GM12874 (cell line): ENCODE data around the gene BACH2.

Source experiments
- TF ChIP-seq, protein P1 (sequence below): IDR thresholded peaks from 2 replicates; pipeline ENCODE4 v1.5.1; 2011; ENCODE audit warnings: low read depth, mild to moderate bottlenecking, control low read depth, low read length, moderate library complexity; ENCODE audit not compliant: insufficient read depth

The BACH2 gene

DNA sequence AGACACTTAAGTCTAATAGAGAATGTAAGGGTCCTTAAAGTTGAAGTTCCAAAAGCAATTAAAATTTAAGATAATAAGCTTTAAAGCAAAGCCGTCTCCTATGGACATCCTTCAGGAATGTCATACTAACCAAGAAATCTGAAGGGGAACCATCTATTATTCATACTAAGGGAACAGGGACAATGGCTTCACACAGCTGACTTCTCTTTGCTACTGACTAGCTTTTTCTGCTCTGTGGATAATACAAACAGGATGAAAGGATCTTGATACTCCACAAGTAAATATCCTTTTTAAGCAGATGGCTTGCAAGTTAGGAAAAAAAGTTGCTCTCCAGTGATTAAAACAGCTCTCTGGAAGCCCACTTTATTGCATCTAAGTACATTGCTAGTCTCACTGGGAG is 178.6 kb downstream of the BACH2 start:
- TF ChIP-seq, protein P1, sequence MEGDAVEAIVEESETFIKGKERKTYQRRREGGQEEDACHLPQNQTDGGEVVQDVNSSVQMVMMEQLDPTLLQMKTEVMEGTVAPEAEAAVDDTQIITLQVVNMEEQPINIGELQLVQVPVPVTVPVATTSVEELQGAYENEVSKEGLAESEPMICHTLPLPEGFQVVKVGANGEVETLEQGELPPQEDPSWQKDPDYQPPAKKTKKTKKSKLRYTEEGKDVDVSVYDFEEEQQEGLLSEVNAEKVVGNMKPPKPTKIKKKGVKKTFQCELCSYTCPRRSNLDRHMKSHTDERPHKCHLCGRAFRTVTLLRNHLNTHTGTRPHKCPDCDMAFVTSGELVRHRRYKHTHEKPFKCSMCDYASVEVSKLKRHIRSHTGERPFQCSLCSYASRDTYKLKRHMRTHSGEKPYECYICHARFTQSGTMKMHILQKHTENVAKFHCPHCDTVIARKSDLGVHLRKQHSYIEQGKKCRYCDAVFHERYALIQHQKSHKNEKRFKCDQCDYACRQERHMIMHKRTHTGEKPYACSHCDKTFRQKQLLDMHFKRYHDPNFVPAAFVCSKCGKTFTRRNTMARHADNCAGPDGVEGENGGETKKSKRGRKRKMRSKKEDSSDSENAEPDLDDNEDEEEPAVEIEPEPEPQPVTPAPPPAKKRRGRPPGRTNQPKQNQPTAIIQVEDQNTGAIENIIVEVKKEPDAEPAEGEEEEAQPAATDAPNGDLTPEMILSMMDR, result no peak

DNA sequence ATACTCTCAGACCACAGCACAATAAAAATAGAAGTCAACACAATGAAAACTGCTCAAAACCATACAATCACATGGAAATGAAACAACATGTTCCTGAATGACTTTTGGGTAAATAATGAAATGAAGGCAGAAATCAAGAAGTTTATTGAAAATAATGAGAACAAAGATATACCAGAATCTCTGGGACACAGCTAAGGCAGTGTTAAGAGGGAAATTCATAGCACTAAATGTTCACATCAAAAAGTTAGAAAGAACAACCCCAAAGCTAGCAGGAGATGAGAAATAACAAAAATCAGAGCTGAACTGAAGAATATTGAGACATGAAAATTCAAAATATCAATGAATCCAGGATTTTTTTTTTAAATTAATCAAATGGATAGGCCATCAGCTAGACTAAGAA is 183.3 kb downstream of the BACH2 start:
- TF ChIP-seq, protein P1, result no peak

DNA sequence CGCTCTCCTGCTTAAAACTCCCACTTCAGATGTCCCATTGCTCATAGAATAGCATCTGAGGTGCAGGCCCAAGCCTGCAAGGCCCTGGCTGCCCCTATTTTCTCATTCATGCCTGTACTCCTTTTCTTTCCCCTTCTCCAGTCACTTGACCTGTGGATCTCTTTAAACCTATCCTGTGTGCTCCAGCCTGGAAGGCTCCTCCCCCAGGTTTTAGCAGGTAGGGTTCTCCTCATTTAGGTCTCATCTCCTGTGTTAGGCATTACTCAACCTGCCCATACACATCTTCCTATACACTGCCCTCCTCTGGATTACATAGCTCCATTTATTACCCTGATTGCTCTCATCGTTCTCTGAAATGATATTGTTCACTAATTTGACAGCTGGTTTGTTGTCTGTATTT is 185.3 kb downstream of the BACH2 start:
- TF ChIP-seq, protein P1, result no peak

DNA sequence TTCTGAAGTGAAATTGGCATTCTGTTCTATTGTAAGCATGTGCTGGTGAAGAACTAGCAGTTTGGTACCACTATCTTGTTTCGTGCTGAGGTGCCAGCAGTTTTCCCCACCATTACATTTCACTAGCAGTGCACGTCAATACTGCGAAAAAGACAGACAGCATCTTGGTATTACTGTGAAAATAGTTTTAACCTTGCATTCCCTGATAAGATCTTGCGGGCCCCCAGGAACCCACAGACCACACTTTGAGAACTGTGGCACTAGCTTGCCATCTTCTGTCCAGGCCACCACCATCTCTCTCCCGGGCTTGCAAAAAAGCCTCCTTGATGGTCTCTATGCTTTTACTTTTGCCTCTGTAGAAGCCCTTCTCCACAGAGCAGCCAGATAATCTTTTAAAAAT is 185.7 kb downstream of the BACH2 start:
- TF ChIP-seq, protein P1, result no peak

DNA sequence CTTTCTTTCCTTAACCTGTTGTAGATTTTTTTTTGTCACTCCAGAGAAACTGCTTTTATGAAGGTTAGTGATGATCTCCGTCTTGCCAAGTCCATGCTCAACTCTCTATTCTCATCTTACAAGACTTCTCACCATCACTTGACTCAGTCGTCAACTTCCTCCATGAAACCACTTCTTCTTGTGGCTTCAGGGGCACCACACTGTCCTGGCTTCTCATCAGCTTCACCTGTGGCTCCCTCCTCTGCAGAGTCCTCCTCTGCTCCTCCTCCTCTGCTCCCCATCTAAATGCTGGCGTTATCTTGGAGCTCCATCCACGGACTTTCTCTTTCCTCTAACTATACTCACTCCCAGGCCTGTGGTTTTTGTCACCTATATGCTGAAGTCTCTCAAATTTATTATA is 187.5 kb downstream of the BACH2 start:
- TF ChIP-seq, protein P1, result no peak

DNA sequence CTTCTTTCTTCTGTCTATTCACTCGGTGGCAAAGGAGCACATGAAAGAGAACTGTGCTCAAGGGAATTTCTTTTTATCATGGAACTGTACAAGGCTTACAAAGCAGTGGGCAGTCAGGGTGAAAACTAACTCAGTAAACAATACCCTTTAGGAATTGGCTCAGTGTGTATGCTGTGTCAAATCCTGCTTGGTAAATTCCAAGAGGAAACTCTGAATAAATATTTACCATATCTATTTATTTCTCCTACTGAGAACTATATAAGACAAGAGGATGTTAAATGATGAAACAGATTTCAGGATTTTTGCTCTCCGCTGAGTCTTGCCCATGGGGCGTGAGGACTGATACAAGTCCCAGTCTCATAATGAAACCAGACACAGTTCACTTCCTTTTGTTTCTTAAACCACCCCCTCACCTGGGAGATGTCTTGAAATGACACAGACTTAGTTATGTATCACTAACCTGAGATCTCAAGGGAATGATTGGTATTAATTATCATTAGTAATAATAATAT is 188.8 kb downstream of the BACH2 start:
- TF ChIP-seq, protein P1, result no peak

DNA sequence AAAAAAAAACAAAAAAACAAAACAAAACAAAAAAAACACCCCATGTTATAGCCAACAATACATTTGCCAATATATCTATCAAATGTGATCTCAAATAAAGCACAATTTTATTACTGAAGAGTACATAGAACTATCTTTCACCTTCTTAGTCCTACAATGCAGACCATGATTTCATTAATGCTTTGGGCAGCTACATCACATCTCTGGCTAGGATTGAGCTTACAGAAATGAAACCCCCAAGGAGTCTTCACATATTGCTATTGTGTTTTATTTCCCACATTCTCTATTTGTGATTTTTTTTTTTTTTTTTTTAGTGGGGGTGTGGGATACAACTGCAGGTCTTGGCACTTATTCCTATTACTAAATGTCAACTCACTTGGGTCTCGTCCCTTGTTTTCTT is 189.3 kb downstream of the BACH2 start:
- TF ChIP-seq, protein P1, result no peak
